ENCODE data around the gene RBP5.

Gene RBP5

DNA sequence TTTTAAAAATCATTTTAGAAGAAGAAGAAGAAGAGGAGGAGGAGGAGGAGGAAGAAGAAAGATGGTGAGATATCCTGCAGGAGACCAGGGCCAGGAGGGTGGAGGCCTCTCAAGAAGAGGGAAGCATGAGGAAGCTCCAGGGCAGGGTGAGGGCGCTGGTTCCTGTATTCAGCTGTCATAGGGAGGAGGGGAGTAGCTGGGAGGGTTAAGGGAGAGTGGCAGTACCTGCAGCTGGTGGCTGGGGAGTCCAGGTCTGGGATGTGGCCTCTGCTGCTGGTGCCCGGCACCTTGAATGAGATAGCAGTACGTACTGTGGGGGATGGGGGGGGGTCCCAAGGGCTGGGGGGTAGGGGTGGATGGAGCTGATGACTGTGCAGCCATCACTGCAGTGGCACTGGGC is 9.8 kb downstream of the RBP5 start:
- Histone ChIP-seq H3K9me3 (replicated peaks; ENCODE audit: low read length) (no peaks in the 10 kb centered on the region), H3K4me1 (ENCODE audit: control insufficient read depth, insufficient read depth, low read length) (no peaks in the 10 kb centered on the region), H3K4me2 (ENCODE audit: low read length) (no peak overlapping the region), H3K36me3 (ENCODE audit: insufficient read depth, low read length) (peaks cover 22% of the 10 kb centered on the region), H3K27me3 (ENCODE audit: control insufficient read depth, insufficient read depth, low read length) (no peaks in the 10 kb centered on the region), H3K4me3 (ENCODE audit: low read length) (no peak overlapping the region), H3K9ac (ENCODE audit: low read depth, low read length) (no peak overlapping the region)

DNA sequence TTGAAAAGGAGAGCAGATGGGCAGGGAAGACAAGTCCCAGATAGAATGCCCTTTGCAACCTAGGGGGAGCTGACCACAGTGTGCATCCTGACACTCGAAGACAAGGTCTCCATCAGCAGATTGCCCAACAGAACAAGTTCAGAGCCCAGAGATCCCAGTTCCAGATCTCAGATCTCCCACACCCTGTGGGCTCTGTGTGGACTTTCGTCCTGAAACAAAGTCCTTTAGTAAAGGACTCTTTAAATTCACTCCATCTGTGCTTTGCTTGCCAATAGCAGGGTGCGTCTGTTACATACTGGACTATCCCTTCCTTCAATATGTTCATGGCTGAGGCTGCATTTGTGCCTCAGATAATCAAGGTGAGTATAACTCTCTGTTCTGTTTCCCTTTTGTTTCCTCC is 11.0 kb downstream of the RBP5 start:
- Histone ChIP-seq H3K36me3 (ENCODE audit: insufficient read depth, low read length) (peaks cover 22% of the 10 kb centered on the region), H3K4me1 (ENCODE audit: control insufficient read depth, insufficient read depth, low read length) (no peaks in the 10 kb centered on the region), H3K9ac (ENCODE audit: low read depth, low read length) (no peak overlapping the region), H3K4me2 (ENCODE audit: low read length) (no peak overlapping the region), H3K4me3 (ENCODE audit: low read length) (no peak overlapping the region), H3K9me3 (replicated peaks; ENCODE audit: low read length) (no peaks in the 10 kb centered on the region), H3K27me3 (ENCODE audit: control insufficient read depth, insufficient read depth, low read length) (no peaks in the 10 kb centered on the region)

DNA sequence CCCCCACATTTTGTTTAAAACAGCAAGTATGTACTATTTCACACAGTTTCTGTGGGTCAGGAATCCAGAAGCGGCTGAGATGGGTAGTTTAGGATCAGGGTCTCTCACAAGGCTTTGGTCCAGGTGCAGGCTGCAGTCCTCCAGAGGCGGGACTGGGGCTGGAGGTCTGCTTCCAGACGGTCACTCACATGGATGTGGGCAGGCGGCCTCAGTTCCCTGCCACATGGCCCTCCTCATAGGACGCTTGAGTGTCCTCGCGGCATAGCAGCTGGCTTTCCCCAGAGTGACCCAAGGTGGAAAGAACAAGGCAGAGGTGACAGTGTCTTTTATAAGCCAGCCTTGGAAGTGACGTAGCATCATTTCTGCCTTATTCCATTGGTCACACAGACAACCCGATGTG is 11.8 kb downstream of the RBP5 start:
- H3K36me3 ChIP-seq (ENCODE audit: insufficient read depth, low read length), result peaks cover 22% of the 10 kb centered on the region
- H3K4me1 ChIP-seq (ENCODE audit: control insufficient read depth, insufficient read depth, low read length), result no peaks in the 10 kb centered on the region
- H3K4me3 ChIP-seq (ENCODE audit: low read length), result no peak overlapping the region
- no peak overlapping the region for H3K9ac ChIP-seq (ENCODE audit: low read depth, low read length)
- H3K27me3 ChIP-seq (ENCODE audit: control insufficient read depth, insufficient read depth, low read length), result no peaks in the 10 kb centered on the region
- H3K9me3 ChIP-seq (replicated peaks; ENCODE audit: low read length), result no peaks in the 10 kb centered on the region
- no peak overlapping the region for H3K4me2 ChIP-seq (ENCODE audit: low read length)

DNA sequence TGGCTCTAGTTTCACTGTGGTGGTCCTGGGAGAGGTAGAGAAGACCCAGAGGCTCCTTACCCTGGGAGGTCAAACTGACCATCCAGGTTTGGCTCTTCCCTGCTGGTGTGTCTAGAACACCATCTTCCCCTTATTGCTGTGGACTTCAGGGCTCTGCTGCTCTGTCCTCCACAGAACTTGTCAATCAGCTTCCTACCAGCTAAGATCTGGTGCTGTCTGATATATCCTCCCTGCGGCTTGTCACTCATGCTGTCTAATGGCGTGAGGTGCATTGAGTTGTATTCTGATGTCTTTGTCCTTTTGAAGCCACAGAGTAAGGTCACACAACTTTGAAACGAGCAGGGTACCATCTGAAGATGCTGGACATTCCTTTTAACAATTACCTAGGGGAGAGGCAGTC is 12.5 kb downstream of the RBP5 start:
- Histone ChIP-seq H3K9me3 (replicated peaks; ENCODE audit: low read length) (no peaks in the 10 kb centered on the region), H3K4me3 (ENCODE audit: low read length) (no peak overlapping the region), H3K36me3 (ENCODE audit: insufficient read depth, low read length) (peaks cover 22% of the 10 kb centered on the region), H3K4me1 (ENCODE audit: control insufficient read depth, insufficient read depth, low read length) (no peaks in the 10 kb centered on the region), H3K4me2 (ENCODE audit: low read length) (no peak overlapping the region), H3K27me3 (ENCODE audit: control insufficient read depth, insufficient read depth, low read length) (no peaks in the 10 kb centered on the region), H3K9ac (ENCODE audit: low read depth, low read length) (no peak overlapping the region)

DNA sequence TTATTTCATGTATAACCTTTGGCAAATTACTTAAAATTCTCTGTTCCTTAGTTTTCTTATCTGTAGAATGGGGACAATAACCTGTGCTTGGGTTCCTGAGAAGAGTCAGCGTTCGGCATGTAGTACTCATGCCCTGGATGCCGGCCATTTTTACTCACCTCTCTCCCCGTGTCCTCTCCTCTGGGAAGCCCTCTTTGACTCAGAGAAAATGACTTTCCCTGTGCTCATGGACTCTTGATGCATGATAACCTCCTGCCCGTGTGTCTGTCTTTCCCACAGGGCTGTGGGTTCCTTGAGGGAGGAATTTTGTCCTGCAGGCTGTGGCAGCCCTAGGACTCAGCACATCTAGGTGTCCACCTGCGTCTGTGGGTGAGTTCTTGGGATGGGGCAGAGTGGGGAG is 13.8 kb downstream of the RBP5 start:
- H3K9me3 ChIP-seq (replicated peaks; ENCODE audit: low read length), result no peaks in the 10 kb centered on the region

DNA sequence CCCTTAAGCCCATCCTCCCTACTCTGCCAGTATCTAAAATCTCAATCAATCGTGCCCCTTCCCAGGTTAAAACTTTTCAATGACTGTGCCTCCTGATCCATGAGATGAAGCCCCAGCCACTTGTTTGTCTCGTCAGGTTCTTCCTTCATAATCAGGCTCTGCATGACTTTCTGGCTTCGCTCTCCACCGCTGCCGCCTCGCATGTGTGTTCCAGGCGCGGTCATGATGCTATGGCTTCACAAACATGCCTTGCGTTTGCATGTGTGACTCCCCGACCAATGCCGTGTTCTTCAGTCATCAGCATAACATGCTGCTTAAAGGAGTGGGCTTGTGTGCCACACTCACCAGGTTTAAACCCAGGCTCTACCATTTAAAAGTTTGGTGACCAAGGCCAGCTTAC is 14.7 kb downstream of the RBP5 start:
- H3K4me1 ChIP-seq (ENCODE audit: control insufficient read depth, insufficient read depth, low read length), result peaks cover 5% of the 10 kb centered on the region
- H3K27me3 ChIP-seq (ENCODE audit: control insufficient read depth, insufficient read depth, low read length), result no peaks in the 10 kb centered on the region
- no peak overlapping the region for H3K4me3 ChIP-seq (ENCODE audit: low read length)
- H3K36me3 ChIP-seq (ENCODE audit: insufficient read depth, low read length), result peaks cover 22% of the 10 kb centered on the region
- no peak overlapping the region for H3K9ac ChIP-seq (ENCODE audit: low read depth, low read length)
- H3K4me2 ChIP-seq (ENCODE audit: low read length), result no peak overlapping the region
- no peaks in the 10 kb centered on the region for H3K9me3 ChIP-seq (replicated peaks; ENCODE audit: low read length)

More for the DNA sequence above, 13.8 kb downstream of the RBP5 start:
- Histone ChIP-seq H3K9ac (ENCODE audit: low read depth, low read length) (no peak overlapping the region), H3K4me3 (ENCODE audit: low read length) (no peak overlapping the region), H3K4me1 (ENCODE audit: control insufficient read depth, insufficient read depth, low read length) (no peaks in the 10 kb centered on the region), H3K36me3 (ENCODE audit: insufficient read depth, low read length) (peaks cover 22% of the 10 kb centered on the region), H3K27me3 (ENCODE audit: control insufficient read depth, insufficient read depth, low read length) (no peaks in the 10 kb centered on the region), H3K4me2 (ENCODE audit: low read length) (no peak overlapping the region)

DNA sequence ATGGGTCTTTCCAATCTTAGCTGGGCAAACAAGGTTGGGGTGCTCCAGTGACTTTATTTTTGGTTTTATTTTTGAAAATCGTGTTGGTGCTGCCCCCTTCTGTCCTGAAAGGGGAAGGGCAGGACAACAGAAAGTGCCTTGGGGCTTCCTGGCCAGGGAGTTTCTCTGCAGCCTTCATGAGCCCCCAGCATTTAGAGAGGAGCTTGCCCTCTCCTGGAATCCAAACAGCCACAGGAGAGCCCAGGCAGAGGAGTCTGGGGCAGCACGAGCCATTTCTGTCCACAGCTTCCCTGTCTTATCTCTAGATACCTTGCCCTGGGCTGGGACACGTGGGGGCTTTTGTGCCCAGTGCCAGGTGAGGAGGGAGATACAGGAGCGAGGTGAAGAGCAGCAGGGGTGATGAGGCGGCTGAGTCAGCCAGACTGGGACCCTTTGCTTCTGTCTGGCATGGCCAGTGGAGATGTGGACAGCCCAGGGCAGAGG is 15.3 kb downstream of the RBP5 start:
- Histone ChIP-seq H3K4me1 (ENCODE audit: control insufficient read depth, insufficient read depth, low read length) (peaks cover 5% of the 10 kb centered on the region), H3K36me3 (ENCODE audit: insufficient read depth, low read length) (peaks cover 22% of the 10 kb centered on the region), H3K9ac (ENCODE audit: low read depth, low read length) (no peak overlapping the region), H3K9me3 (replicated peaks; ENCODE audit: low read length) (no peaks in the 10 kb centered on the region), H3K4me2 (ENCODE audit: low read length) (no peak overlapping the region), H3K4me3 (ENCODE audit: low read length) (no peak overlapping the region), H3K27me3 (ENCODE audit: control insufficient read depth, insufficient read depth, low read length) (no peaks in the 10 kb centered on the region)

DNA sequence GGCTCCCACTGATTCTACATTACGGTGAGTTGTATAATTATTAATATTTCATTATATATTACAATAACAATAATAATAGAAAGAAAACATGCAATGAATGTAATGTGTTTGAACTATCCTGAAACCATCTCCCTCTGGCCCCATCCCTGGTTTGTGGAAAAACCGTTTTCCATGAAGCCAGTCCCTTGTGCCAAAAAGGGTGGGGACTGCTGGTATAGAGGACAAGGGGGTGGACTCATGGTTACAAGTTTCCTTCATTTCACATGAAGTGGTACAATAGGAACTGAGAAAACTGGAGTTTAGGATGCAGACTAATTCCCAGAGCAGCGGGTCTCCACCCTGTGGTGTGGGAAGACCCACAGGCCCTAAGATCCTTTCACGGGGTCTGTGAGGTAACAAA is 16.6 kb downstream of the RBP5 start:
- peaks cover 13% of the 10 kb centered on the region for H3K4me1 ChIP-seq (ENCODE audit: control insufficient read depth, insufficient read depth, low read length)
- no peaks in the 10 kb centered on the region for H3K27me3 ChIP-seq (ENCODE audit: control insufficient read depth, insufficient read depth, low read length)
- no peak overlapping the region for H3K4me3 ChIP-seq (ENCODE audit: low read length)
- no peak overlapping the region for H3K9ac ChIP-seq (ENCODE audit: low read depth, low read length)
- H3K9me3 ChIP-seq (replicated peaks; ENCODE audit: low read length), result no peaks in the 10 kb centered on the region
- H3K36me3 ChIP-seq (ENCODE audit: insufficient read depth, low read length), result peaks cover 17% of the 10 kb centered on the region
- H3K4me2 ChIP-seq (ENCODE audit: low read length), result no peak overlapping the region

DNA sequence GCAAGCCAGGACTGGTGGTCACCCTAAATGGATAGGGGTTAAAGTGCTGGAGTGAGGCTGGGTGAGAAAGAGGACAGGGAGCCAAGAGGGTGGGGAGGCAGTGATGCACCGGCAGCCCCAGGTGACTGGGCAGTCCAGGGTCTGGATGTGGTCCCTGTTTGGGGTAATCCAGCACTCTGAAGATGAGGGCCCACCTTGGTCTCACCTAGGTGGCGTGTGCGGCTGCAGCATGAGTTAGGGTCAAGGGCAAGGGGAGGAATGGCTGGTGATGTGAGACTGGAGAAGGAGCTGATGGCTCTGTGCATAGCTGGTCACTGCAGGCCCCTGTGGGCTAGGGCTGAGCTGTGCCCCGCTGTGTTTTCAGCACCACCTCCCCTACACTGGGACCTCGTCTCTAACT is 18.0 kb downstream of the RBP5 start:
- H3K4me2 ChIP-seq (ENCODE audit: low read length), result no peak overlapping the region
- no peak overlapping the region for H3K4me3 ChIP-seq (ENCODE audit: low read length)
- H3K4me1 ChIP-seq (ENCODE audit: control insufficient read depth, insufficient read depth, low read length), result peaks cover 13% of the 10 kb centered on the region
- no peak overlapping the region for H3K9ac ChIP-seq (ENCODE audit: low read depth, low read length)
- no peaks in the 10 kb centered on the region for H3K27me3 ChIP-seq (ENCODE audit: control insufficient read depth, insufficient read depth, low read length)
- H3K36me3 ChIP-seq (ENCODE audit: insufficient read depth, low read length), result peaks cover 11% of the 10 kb centered on the region
- H3K9me3 ChIP-seq (replicated peaks; ENCODE audit: low read length), result no peaks in the 10 kb centered on the region

DNA sequence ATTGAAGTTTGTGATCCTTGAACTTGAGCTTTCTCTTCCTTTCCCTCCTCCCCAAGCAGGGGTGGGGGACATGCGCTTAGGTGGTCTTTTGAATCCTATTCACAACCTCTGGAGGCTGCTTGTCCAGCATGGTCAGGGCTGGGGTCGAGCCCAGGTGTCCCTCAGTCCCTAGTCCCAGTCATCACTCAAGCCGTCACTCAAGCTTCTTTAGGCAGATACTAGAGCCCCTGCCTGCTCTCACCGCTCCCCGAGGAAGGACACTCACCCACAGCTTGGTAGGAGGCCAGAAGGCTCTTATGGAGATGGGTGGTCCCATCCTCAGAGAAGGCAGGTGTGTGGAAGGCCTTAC is 19.1 kb downstream of the RBP5 start:
- H3K4me2 ChIP-seq (ENCODE audit: low read length), result peak overlapping the region; percentile 82
- peak overlapping the region; percentile 86 for H3K9ac ChIP-seq (ENCODE audit: low read depth, low read length)
- peaks cover 13% of the 10 kb centered on the region for H3K4me1 ChIP-seq (ENCODE audit: control insufficient read depth, insufficient read depth, low read length)
- H3K9me3 ChIP-seq (replicated peaks; ENCODE audit: low read length), result no peaks in the 10 kb centered on the region
- H3K4me3 ChIP-seq (ENCODE audit: low read length), result peak overlapping the region; percentile 78
- H3K36me3 ChIP-seq (ENCODE audit: insufficient read depth, low read length), result peaks cover 6% of the 10 kb centered on the region
- no peaks in the 10 kb centered on the region for H3K27me3 ChIP-seq (ENCODE audit: control insufficient read depth, insufficient read depth, low read length)

DNA sequence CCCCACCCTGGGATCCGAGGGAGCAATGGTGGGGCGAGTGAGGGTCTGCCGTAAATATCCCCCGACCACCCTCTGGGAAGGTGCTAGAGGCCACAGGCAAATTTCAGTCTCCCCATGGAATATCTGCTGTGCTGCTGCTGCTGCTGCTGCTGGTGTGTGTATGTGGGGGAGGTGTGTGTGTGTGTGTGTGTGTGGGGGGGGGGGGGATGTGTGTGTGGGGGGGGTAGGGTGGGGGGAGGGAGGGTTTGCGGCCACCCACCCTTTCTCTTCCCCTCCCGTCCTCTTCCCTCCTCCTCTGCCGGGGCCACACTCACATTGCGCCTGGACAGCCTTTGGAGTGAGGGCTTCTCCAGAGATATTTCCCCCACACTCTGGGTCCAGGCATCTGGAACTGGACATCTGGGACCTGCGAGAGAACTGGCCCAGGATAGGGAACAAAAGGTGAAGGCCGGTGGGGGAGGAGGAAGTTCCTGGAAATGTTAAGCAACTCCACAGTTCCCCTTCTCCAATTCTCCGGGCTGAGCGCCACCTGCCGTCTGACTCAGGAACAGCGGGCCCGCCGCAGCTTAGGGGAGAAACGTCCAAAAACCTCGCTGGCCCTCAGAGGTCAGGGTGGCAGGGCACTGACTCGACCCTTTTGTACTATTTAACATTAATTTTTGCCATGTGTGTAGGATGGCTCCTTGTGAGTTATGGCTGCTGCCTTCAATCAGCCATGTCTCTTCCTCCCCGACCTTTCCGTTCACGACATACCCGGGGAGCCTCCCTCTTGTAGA is 19.7 kb downstream of the RBP5 start, which contains the start of gene C1RL:
Gene C1RL (minus strand): TSS at position 419 of the 776 bp plus-strand sequence. CDS start 34 bp downstream, at position 385.
- Histone ChIP-seq H3K27me3 (ENCODE audit: control insufficient read depth, insufficient read depth, low read length) (no peaks in the 10 kb centered on the region), H3K36me3 (ENCODE audit: insufficient read depth, low read length) (peaks cover under 1% of the 10 kb centered on the region), H3K4me3 (ENCODE audit: low read length) (peak within 1 kb of the TSS; percentile 78), H3K9ac (ENCODE audit: low read depth, low read length) (peak within 1 kb of the TSS; percentile 86), H3K4me2 (ENCODE audit: low read length) (peak within 1 kb of the TSS; percentile 87), H3K4me1 (ENCODE audit: control insufficient read depth, insufficient read depth, low read length) (peaks cover 13% of the 10 kb centered on the region), H3K9me3 (replicated peaks; ENCODE audit: low read length) (no peaks in the 10 kb centered on the region)
